ENCODE measurements around the gene JPT1.
"Not testable (repeated sequence)": the region's sequence is repeated elsewhere in the genome, so short reads cannot be mapped to it uniquely, and the experiment has no call there.

The JPT1 gene

DNA sequence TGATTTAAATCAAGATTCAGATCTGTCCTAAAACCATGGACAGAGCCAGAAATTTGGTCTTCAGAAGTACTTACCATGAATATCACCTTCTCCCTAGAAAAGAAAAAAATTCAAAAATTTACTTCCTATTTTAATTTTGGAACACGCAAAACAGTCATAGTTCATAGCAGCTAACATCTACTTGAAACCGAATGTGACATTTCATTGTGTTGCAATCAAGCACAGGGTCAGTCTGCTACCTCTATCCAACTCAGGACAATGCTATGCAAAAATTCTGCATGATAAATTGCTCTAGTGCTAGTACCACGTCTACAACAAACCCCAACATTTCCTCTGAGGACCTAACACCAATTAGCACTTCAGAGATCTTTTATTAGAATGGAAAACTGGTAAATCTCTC is 7.7 kb downstream of the JPT1 start:
- H3K79me2 ChIP-seq (ENCODE audit: insufficient read depth, low read depth): peaks cover 48% of the 10 kb centered on the region

DNA sequence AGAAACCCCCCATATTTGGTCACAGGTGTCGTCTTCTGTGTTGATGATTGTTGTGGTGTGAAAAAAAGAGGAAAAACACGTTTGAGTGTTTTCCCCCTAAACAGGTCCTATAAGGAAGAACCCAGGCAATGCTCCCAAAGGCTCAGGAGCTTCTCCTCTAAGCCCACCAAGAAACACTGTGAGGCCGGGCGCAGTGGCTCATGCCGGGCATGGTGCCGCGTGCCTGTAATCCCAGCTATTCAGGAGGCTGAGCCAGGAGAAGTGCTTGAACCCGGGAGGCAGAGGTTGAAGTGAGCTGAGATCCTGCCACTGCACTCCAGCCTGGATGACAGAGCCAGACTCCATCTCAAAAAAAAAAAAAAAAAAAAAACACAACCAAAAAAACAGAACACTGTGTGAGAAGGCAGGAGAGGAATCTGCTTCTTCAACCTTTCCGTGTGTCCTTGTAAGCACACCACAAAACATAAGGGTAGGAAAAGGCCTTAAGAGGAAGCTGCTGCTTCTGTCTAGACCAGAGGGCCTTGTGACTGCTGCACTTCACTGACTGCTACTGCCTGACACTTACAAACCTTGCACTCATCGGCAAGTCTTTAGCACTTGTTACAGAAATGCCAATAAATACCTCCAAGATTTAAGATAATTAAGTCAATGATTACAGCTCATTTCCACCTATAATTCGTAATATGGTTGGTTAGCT is 9.3 kb downstream of the JPT1 start:
- H3K4me2 ChIP-seq: no peak overlapping the region
- no peak overlapping the region for H3K27ac ChIP-seq
- H3K27me3 ChIP-seq (ENCODE audit: insufficient read depth, low read depth): no peaks in the 10 kb centered on the region
- peaks cover 22% of the 10 kb centered on the region; the same call in 1 of the 2 replicates for H3K36me3 ChIP-seq (ENCODE audit: insufficient read depth)
- peaks cover 31% of the 10 kb centered on the region for H3K79me2 ChIP-seq (ENCODE audit: insufficient read depth, low read depth)
- no peak overlapping the region for H3K9ac ChIP-seq
- peaks cover 5% of the 10 kb centered on the region for H4K20me1 ChIP-seq (ENCODE audit: insufficient read depth)
- peaks cover 17% of the 10 kb centered on the region for H3K4me1 ChIP-seq (ENCODE audit: low read depth, poor library complexity, severe bottlenecking)
- H2AFZ ChIP-seq (ENCODE audit: low read depth): no peak overlapping the region
- TF ChIP-seq, protein P1, sequence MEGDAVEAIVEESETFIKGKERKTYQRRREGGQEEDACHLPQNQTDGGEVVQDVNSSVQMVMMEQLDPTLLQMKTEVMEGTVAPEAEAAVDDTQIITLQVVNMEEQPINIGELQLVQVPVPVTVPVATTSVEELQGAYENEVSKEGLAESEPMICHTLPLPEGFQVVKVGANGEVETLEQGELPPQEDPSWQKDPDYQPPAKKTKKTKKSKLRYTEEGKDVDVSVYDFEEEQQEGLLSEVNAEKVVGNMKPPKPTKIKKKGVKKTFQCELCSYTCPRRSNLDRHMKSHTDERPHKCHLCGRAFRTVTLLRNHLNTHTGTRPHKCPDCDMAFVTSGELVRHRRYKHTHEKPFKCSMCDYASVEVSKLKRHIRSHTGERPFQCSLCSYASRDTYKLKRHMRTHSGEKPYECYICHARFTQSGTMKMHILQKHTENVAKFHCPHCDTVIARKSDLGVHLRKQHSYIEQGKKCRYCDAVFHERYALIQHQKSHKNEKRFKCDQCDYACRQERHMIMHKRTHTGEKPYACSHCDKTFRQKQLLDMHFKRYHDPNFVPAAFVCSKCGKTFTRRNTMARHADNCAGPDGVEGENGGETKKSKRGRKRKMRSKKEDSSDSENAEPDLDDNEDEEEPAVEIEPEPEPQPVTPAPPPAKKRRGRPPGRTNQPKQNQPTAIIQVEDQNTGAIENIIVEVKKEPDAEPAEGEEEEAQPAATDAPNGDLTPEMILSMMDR (conservative IDR thresholded peaks at IDR 0.05; ENCODE audit: low read depth, low read length): no peak
- no peak overlapping the region for H3K4me3 ChIP-seq (IDR thresholded peaks at IDR 0.05; ENCODE audit: insufficient read depth, low read depth, low read length)

More for the DNA sequence above, 7.7 kb downstream of the JPT1 start:
- TF ChIP-seq, protein P1 (conservative IDR thresholded peaks at IDR 0.05; ENCODE audit: low read depth, low read length): no peak
- H3K4me1 ChIP-seq (ENCODE audit: low read depth, poor library complexity, severe bottlenecking): peaks cover 27% of the 10 kb centered on the region
- H3K27ac ChIP-seq: no peak overlapping the region
- no peak overlapping the region for H2AFZ ChIP-seq (ENCODE audit: low read depth)
- no peak overlapping the region for H3K4me2 ChIP-seq
- H3K36me3 ChIP-seq (ENCODE audit: insufficient read depth): peaks cover 22% of the 10 kb centered on the region; the same call in 1 of the 2 replicates
- H4K20me1 ChIP-seq (ENCODE audit: insufficient read depth): peaks cover 5% of the 10 kb centered on the region
- no peak overlapping the region for H3K4me3 ChIP-seq (IDR thresholded peaks at IDR 0.05; ENCODE audit: insufficient read depth, low read depth, low read length)
- no peak overlapping the region for H3K9ac ChIP-seq
- H3K27me3 ChIP-seq (ENCODE audit: insufficient read depth, low read depth): no peaks in the 10 kb centered on the region

DNA sequence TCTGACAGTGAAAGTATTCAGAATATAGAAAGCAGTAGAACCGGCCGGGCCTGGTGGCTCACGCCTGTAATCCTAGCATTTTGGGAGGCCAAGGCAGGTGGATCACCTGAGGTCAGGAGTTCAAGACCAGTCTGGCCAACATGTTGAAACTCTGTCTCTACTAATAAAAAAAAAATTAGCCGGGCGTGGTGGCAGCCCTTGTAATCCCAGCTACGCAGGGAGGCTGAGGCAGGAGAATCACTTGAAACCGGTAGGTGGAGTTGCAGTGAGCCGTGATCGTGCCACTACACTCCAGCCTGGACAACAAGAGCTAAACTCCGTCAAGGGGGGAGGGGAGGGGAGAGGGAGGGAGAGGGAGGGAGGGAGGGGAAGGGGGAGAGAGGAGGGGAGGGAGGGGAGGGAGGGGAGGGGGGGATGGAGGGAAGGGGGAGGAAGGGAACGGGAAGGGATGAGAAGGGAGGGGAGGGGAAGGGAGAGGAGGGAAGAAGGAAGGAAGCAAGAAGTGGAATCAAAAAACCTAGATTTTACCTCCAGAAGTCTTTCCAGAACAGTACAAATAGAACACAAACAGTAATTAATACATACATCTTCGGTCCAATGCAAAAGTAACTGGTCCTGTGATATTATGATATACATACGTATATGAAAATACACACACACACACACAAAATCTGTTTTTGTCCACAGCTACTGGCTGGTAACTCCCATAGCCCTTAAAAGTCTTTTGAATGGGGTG is 11.9 kb downstream of the JPT1 start:
- peaks cover 6% of the 10 kb centered on the region for H3K79me2 ChIP-seq (ENCODE audit: insufficient read depth, low read depth)
- no peak overlapping the region for H2AFZ ChIP-seq (ENCODE audit: low read depth)
- H4K20me1 ChIP-seq (ENCODE audit: insufficient read depth): no peaks in the 10 kb centered on the region
- H3K4me2 ChIP-seq: no peak overlapping the region
- H3K4me3 ChIP-seq (IDR thresholded peaks at IDR 0.05; ENCODE audit: insufficient read depth, low read depth, low read length): no peak overlapping the region
- H3K27ac ChIP-seq: no peak overlapping the region
- H3K4me1 ChIP-seq (ENCODE audit: low read depth, poor library complexity, severe bottlenecking): peaks cover 3% of the 10 kb centered on the region
- peaks cover 16% of the 10 kb centered on the region; the same call in 1 of the 2 replicates for H3K36me3 ChIP-seq (ENCODE audit: insufficient read depth)
- TF ChIP-seq, protein P1 (conservative IDR thresholded peaks at IDR 0.05; ENCODE audit: low read depth, low read length): no peak
- H3K27me3 ChIP-seq (ENCODE audit: insufficient read depth, low read depth): no peaks in the 10 kb centered on the region
- no peak overlapping the region for H3K9ac ChIP-seq

DNA sequence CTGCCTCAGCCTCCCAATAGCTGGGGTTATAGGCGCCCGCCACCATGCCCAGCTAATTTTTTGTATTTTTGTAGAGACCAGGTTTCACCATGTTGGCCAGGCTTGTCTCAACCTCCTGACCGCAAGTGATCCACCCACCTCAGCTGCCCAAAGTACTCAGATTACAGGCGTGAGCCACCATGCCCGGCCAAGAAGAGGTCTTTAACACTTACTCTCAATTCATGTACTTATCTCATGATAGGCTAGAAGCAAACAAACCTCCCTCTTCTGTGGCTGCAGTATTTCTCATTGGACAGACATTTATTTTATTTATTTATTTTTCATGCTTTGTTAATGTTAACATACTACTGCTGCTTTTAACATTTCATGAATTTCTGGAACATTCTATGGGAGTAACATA is 15.8 kb downstream of the JPT1 start:
- no peak overlapping the region for H3K4me3 ChIP-seq (IDR thresholded peaks at IDR 0.05; ENCODE audit: insufficient read depth, low read depth, low read length)
- H3K4me1 ChIP-seq (ENCODE audit: low read depth, poor library complexity, severe bottlenecking): peaks cover under 1% of the 10 kb centered on the region
- no peak overlapping the region for H3K9ac ChIP-seq
- no peaks in the 10 kb centered on the region for H4K20me1 ChIP-seq (ENCODE audit: insufficient read depth)
- H3K79me2 ChIP-seq (ENCODE audit: insufficient read depth, low read depth): no peaks in the 10 kb centered on the region
- TF ChIP-seq, protein P1 (conservative IDR thresholded peaks at IDR 0.05; ENCODE audit: low read depth, low read length): no peak
- peaks cover 5% of the 10 kb centered on the region; the same call in 1 of the 2 replicates for H3K36me3 ChIP-seq (ENCODE audit: insufficient read depth)
- H2AFZ ChIP-seq (ENCODE audit: low read depth): no peak overlapping the region
- no peak overlapping the region for H3K27ac ChIP-seq
- no peak overlapping the region for H3K4me2 ChIP-seq
- H3K27me3 ChIP-seq (ENCODE audit: insufficient read depth, low read depth): no peaks in the 10 kb centered on the region

DNA sequence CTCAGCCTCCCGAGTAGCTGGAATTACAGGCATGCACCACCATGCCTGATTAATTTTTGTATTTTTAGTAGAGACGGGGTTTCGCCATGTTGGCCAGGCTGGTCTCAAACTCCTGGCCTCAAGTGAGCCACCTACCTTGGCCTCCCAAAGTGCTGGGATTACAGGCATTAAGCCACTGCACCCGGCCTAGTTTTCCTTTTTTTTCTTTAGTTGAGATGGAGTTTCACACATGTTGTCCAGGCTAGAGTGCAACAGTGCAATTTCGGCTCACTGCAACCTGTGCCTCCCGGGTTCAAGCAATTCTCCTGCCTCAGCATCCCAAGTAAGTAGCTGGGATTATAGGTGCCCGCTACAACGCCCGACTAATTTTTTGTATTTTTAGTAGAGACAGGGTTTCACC is 16.6 kb downstream of the JPT1 start:
- not testable (repeated sequence) for H3K4me2 ChIP-seq; H3K36me3 ChIP-seq (ENCODE audit: insufficient read depth); H4K20me1 ChIP-seq (ENCODE audit: insufficient read depth); H3K79me2 ChIP-seq (ENCODE audit: insufficient read depth, low read depth); H3K9ac ChIP-seq; H3K27me3 ChIP-seq (ENCODE audit: insufficient read depth, low read depth); H2AFZ ChIP-seq (ENCODE audit: low read depth); H3K27ac ChIP-seq; H3K4me3 ChIP-seq (IDR thresholded peaks at IDR 0.05; ENCODE audit: insufficient read depth, low read depth, low read length); H3K4me1 ChIP-seq (ENCODE audit: low read depth, poor library complexity, severe bottlenecking)
